Prostate gland (tissue), 2 donors: ENCODE measurements around the gene TRABD.

Source experiments
- CTCF ChIP-seq, 4 experiments: fragments of 200-600 bp in 2 of 4; fragments of 450-650 bp in 2 of 4; sonication (generic) in 2 of 4; IDR thresholded peaks; 1 replicate in 3 of 4; 2 replicates in 1 of 4; pipeline ENCODE4 v1.5.1; 2016 to 2019; ENCODE audit warnings: antibody characterized with exemption in 4 of 4, mild to moderate bottlenecking in 2 of 4, moderate library complexity in 2 of 4
- POLR2A ChIP-seq: fragments of 450-650 bp; IDR thresholded peaks from one replicate; pipeline ENCODE4 v1.6.1; 2016; ENCODE audit warnings: antibody characterized with exemption, mild to moderate bottlenecking
- POLR2AphosphoS5 ChIP-seq: sonication (generic); formaldehyde crosslinking; IDR thresholded peaks from one replicate; pipeline ENCODE4 v1.6.1; 2017; ENCODE audit warnings: antibody characterized with exemption

- TF ChIP-seq CTCF (IDR thresholded peaks at IDR 0.05) (no peak), POLR2A (no peak), POLR2AphosphoS5 (no peak)
Measured at GRCh38 chr22:50199829-50200460, 14.2 kb downstream of the TRABD start.
